IMR-90 (cell line): ENCODE data around the gene FTO. TPM values are rescaled to one million over a fixed set of nuclear protein-coding genes. Genes with fewer than 3 reads are reported as not detected.

Experiments
- ATAC-seq: fragments of 200-7000 bp; cut with Tn5 transposase; 2 replicates; pipeline ENCODE4 v1.9.1; 2020; ENCODE audit warnings: low read depth, mild to moderate bottlenecking, moderate library complexity
- BruUV-seq: library from RNA; stranded (reverse); fragments of 400-500 nt; replicated peaks from 2 replicates; lab custom pipeline; 2021; lab: Mats Ljungman, UMichigan
- CTCF ChIA-PET: fragments of 300-600 bp; formaldehyde crosslinking; extraction: SDS; loops from one replicate; lab custom pipeline; 2021; ENCODE audit warnings: antibody characterized with exemption; lab: Yijun Ruan, JAX
- POLR2A ChIA-PET: fragments of 300-600 bp; sonication (Branson Sonifier 250); formaldehyde crosslinking; loops from one replicate; lab custom pipeline; 2022; ENCODE audit warnings: antibody characterized with exemption; ENCODE audit not compliant: unreplicated experiment; lab: Charles Lee
- DNase-seq: peaks from one replicate; pipeline ENCODE4 v3.0.0; 2013
- H2AFZ ChIP-seq: replicated peaks from 2 replicates; pipeline ENCODE3; 2013; ENCODE audit warnings: low read length, mild to moderate bottlenecking; ENCODE audit not compliant: poor library complexity
- H2AK5ac ChIP-seq: 2 replicates; pipeline ENCODE4 v1.6.1; 2013; ENCODE audit warnings: low read depth, low read length, inconsistent platforms
- H2AK9ac ChIP-seq: replicated peaks from 2 replicates; pipeline ENCODE3; 2013; ENCODE audit warnings: mild to moderate bottlenecking, low read depth, low read length, moderate library complexity; ENCODE audit not compliant: poor library complexity
- H2BK120ac ChIP-seq: 2 replicates; pipeline ENCODE4 v1.6.1; 2013; ENCODE audit warnings: low read depth, low read length, inconsistent platforms
- H2BK15ac ChIP-seq: 3 replicates; pipeline ENCODE4 v1.6.1; 2013; ENCODE audit warnings: low read depth, low read length, inconsistent platforms
- H2BK20ac ChIP-seq: 2 replicates; pipeline ENCODE4 v1.6.1; 2013; ENCODE audit warnings: low read depth, mild to moderate bottlenecking, inconsistent platforms, low read length, moderate library complexity
- H2BK5ac ChIP-seq: 2 replicates; pipeline ENCODE4 v1.6.1; 2013; ENCODE audit warnings: mild to moderate bottlenecking, low read depth, low read length, inconsistent platforms; ENCODE audit not compliant: poor library complexity, severe bottlenecking
- H3K14ac ChIP-seq: replicated peaks from 2 replicates; pipeline ENCODE4 v1.6.1; 2013; ENCODE audit warnings: low read depth, low read length, inconsistent platforms
- H3K18ac ChIP-seq: 2 replicates; pipeline ENCODE4 v1.6.1; 2013; ENCODE audit warnings: low read depth, low read length, control low read depth
- H3K23ac ChIP-seq: 2 replicates; pipeline ENCODE4 v1.6.1; 2013; ENCODE audit warnings: low read depth, low read length, inconsistent platforms
- H3K27ac ChIP-seq: 2 replicates; pipeline ENCODE4 v1.5.1; 2013; ENCODE audit warnings: mild to moderate bottlenecking, control low read depth, low read length; ENCODE audit not compliant: insufficient read depth
- H3K27me3 ChIP-seq: 2 replicates; pipeline ENCODE4 v1.6.1; 2013; ENCODE audit warnings: low read length; ENCODE audit not compliant: control insufficient read depth, insufficient read depth
- H3K36me3 ChIP-seq: 2 replicates; pipeline ENCODE4 v1.6.1; 2013; ENCODE audit warnings: low read length, mixed read lengths; ENCODE audit not compliant: control insufficient read depth, insufficient read depth
- H3K4ac ChIP-seq: 2 replicates; pipeline ENCODE4 v1.6.1; 2013; ENCODE audit warnings: low read depth, low read length, inconsistent platforms
- H3K4me1 ChIP-seq: 2 replicates; pipeline ENCODE4 v1.6.1; 2013; ENCODE audit warnings: low read length, mixed read lengths; ENCODE audit not compliant: control insufficient read depth, insufficient read depth
- H3K4me2 ChIP-seq: 2 replicates; pipeline ENCODE4 v1.6.1; 2013; ENCODE audit warnings: low read depth, mild to moderate bottlenecking, control low read depth, low read length, moderate library complexity
- H3K4me3 ChIP-seq: 2 replicates; pipeline ENCODE4 v1.5.1; 2013; ENCODE audit warnings: low read depth, mild to moderate bottlenecking, control low read depth, low read length, moderate library complexity; ENCODE audit not compliant: insufficient read depth
- H3K56ac ChIP-seq: 2 replicates; pipeline ENCODE4 v1.6.1; 2013; ENCODE audit warnings: low read length, inconsistent platforms; ENCODE audit not compliant: insufficient read depth; ENCODE audit errors: extremely low read depth
- H3K79me1 ChIP-seq, 2 experiments: 2 replicates each; pipeline ENCODE4 v1.6.1; 2013; ENCODE audit warnings: low read length in 2 of 2, inconsistent platforms in 1 of 2, low read depth in 1 of 2
- H3K9ac ChIP-seq: 2 replicates; pipeline ENCODE4 v1.6.1; 2013; ENCODE audit warnings: low read depth, low read length, control low read depth
- H3K9me1 ChIP-seq: 2 replicates; pipeline ENCODE4 v1.6.1; 2013; ENCODE audit warnings: low read length, inconsistent platforms; ENCODE audit not compliant: insufficient read depth
- H3K9me3 ChIP-seq: 2 replicates; pipeline ENCODE4 v1.6.1; 2013; ENCODE audit warnings: low read length; ENCODE audit not compliant: control insufficient read depth, insufficient read depth
- H4K20me1 ChIP-seq: 2 replicates; pipeline ENCODE4 v1.6.1; 2013; ENCODE audit warnings: low read length, inconsistent platforms; ENCODE audit not compliant: insufficient read depth
- H4K5ac ChIP-seq: 2 replicates; pipeline ENCODE4 v1.6.1; 2013; ENCODE audit warnings: mild to moderate bottlenecking, low read depth, low read length, control low read depth
- H4K8ac ChIP-seq, 2 experiments: 2 replicates each; pipeline ENCODE4 v1.6.1; 2013; ENCODE audit warnings: low read depth in 2 of 2, low read length in 2 of 2, control low read depth in 1 of 2, inconsistent platforms in 1 of 2
- H4K91ac ChIP-seq: 2 replicates; pipeline ENCODE4 v1.6.1; 2013; ENCODE audit warnings: low read depth, low read length, inconsistent platforms; ENCODE audit not compliant: insufficient read depth
- BHLHE40 ChIP-seq: fragments of 150-350 bp; IDR thresholded peaks from 2 replicates; pipeline ENCODE4 v1.6.1; 2016; ENCODE audit warnings: mild to moderate bottlenecking, low read depth, low read length
- CEBPB ChIP-seq: IDR thresholded peaks from 2 replicates; pipeline ENCODE4 v1.6.1; 2012; ENCODE audit warnings: low read depth, low read length, improper control_type of control experiment
- CHD1 ChIP-seq: IDR thresholded peaks from 2 replicates; pipeline ENCODE4 v1.6.1; 2012; ENCODE audit warnings: low read depth, low read length, improper control_type of control experiment
- CTCF ChIP-seq: conservative IDR thresholded peaks from 2 replicates; pipeline ENCODE4 v1.5.1; 2012; ENCODE audit warnings: mild to moderate bottlenecking, low read depth, low read length, improper control_type of control experiment
- MAZ ChIP-seq: IDR thresholded peaks from 2 replicates; pipeline ENCODE4 v1.6.1; 2012; ENCODE audit warnings: low read depth, mild to moderate bottlenecking, low read length, improper control_type of control experiment, moderate library complexity, borderline replicate concordance
- MXI1 ChIP-seq: IDR thresholded peaks from 2 replicates; pipeline ENCODE4 v1.6.1; 2012; ENCODE audit warnings: low read depth, mild to moderate bottlenecking, low read length, moderate library complexity, borderline replicate concordance
- NFE2L2 ChIP-seq: fragments of 150-350 bp; IDR thresholded peaks from 2 replicates; pipeline ENCODE4 v1.6.1; 2016; ENCODE audit warnings: low read depth, mild to moderate bottlenecking, low read length
- POLR2A ChIP-seq: IDR thresholded peaks from 2 replicates; pipeline ENCODE4 v1.6.1; 2012; ENCODE audit warnings: mild to moderate bottlenecking, low read depth, low read length
- RAD21 ChIP-seq: IDR thresholded peaks from 2 replicates; pipeline ENCODE4 v1.6.1; 2012; ENCODE audit warnings: low read length, improper control_type of control experiment
- RCOR1 ChIP-seq: IDR thresholded peaks from 2 replicates; pipeline ENCODE4 v1.6.1; 2012; ENCODE audit warnings: mild to moderate bottlenecking, low read length, improper control_type of control experiment; ENCODE audit not compliant: insufficient replicate concordance
- RFX5 ChIP-seq: IDR thresholded peaks from 2 replicates; pipeline ENCODE4 v1.8.0; 2012; ENCODE audit warnings: low read depth, mild to moderate bottlenecking, low read length, moderate library complexity
- SMC3 ChIP-seq: fragments of 150-350 bp; IDR thresholded peaks from 2 replicates; pipeline ENCODE4 v1.6.1; 2016; ENCODE audit warnings: low read depth, mild to moderate bottlenecking, antibody characterized with exemption, low read length, moderate library complexity
- USF2 ChIP-seq: fragments of 150-350 bp; IDR thresholded peaks from 2 replicates; pipeline ENCODE4 v1.6.1; 2017; ENCODE audit warnings: mild to moderate bottlenecking, antibody characterized with exemption, low read length, low read depth
- WGBS, 2 experiments: methylation state at CpG; one replicate each; pipeline versions ENCODE4 v1.1.5 to v1.1.7; 2013; ENCODE audit warnings: missing lambda C conversion rate in 2 of 2; ENCODE audit not compliant: insufficient read length in 1 of 2; ENCODE audit errors: extremely low coverage in 2 of 2; 5-methylcytosine and 5-hydroxymethylcytosine counted together
- dilution Hi-C: fragments of 300-500 bp; cut with HindIII; formaldehyde crosslinking; loops from one replicate; pipeline ENCODE4 v1.14.3; 2018; ENCODE audit warnings: low sequenced_read_pairs; ENCODE audit not compliant: unreplicated experiment
- in situ Hi-C: fragments of 300-500 bp; cut with MboI; formaldehyde crosslinking; loops from 3 replicates; pipeline ENCODE4 v1.14.3; 2019; ENCODE audit warnings: low sequenced_read_pairs, inconsistent platforms, mixed read lengths
- intact Hi-C: fragments of 100-400 bp; cut with micrococcal nuclease; formaldehyde crosslinking; loops from 2 replicates; pipeline ENCODE4 v1.10.0; 2022
- polyA plus RNA-seq, 3 experiments: library from polyadenylated mRNA; depleted of rRNA; stranded (reverse); fragments of >200 nt; gene quantifications; 2 replicates each; pipeline ENCODE4 v1.2.3, GENCODE V29; 2012; ENCODE audit warnings: low replicate concordance in 1 of 3
- total RNA-seq: library from RNA; depleted of rRNA; stranded (reverse); fragments of >200 nt; gene quantifications from 2 replicates; pipeline ENCODE4 v1.2.3, GENCODE V29; 2012

The FTO gene
- total and polyA plus RNA-seq, 2 of the 4 experiments (the other 2 are of a cell fraction) = 70.3 to 132 TPM

- no peak for TF ChIP-seq RCOR1
Observed at GRCh38 chr16:53949715-53950410, 245.9 kb downstream of the FTO start (continued).

- H4K5ac ChIP-seq = no peak overlapping the region
- H3K4me2 ChIP-seq = no peak overlapping the region
- no peak overlapping the region for H3K27ac ChIP-seq
- DNase-seq (no peak), ATAC-seq (no peak)
- no peak overlapping the region for H2BK5ac ChIP-seq
- no peak overlapping the region for H2BK15ac ChIP-seq
- no peak overlapping the region for H3K4me3 ChIP-seq
- H4K91ac ChIP-seq = no peak overlapping the region
- H3K4me1 ChIP-seq = peaks cover 3% of the 10 kb centered on the region
- no peaks in the 10 kb centered on the region for H3K36me3 ChIP-seq
- CTCF ChIA-PET = interaction anchor here (0.6 to 0.9 kb wide), 2 partner anchors 253 to 1307 kb away, joined by 3 to 5 read pairs; no protein-coding TSS in a partner anchor
- no peaks in the 10 kb centered on the region for H3K9me1 ChIP-seq
- no CpG with 5 or more reads among the region's 5 CpGs for WGBS, 2 experiments
- intact Hi-C loops = no loop called here
- no peaks in the 10 kb centered on the region for H3K9me3 ChIP-seq
- H4K8ac ChIP-seq = no peak overlapping the region
- dilution Hi-C loops = no loop called here
- no peaks in the 10 kb centered on the region for H4K20me1 ChIP-seq
- H2BK120ac ChIP-seq = no peak overlapping the region
- no peak overlapping the region for H3K18ac ChIP-seq
- H3K4ac ChIP-seq = no peak overlapping the region
- no peak overlapping the region for H3K14ac ChIP-seq
- 0 out of 4 replicates have a peak, but pooled peaks cover 0 to 8% of the 10 kb centered on the region in 2 experiments for H3K79me1 ChIP-seq
- in situ Hi-C loops = no loop called here
- H2AK9ac ChIP-seq = no peak overlapping the region
- H3K27me3 ChIP-seq = no peaks in the 10 kb centered on the region
- no peak overlapping the region for H2BK20ac ChIP-seq
- no peak overlapping the region for H2AK5ac ChIP-seq
- no peak overlapping the region for H2AFZ ChIP-seq
- H3K9ac ChIP-seq = no peak overlapping the region
- BruUV-seq = no TSS peak
- H3K23ac ChIP-seq = no peak overlapping the region
- POLR2A ChIA-PET = no interaction called here
- no peak overlapping the region for H3K56ac ChIP-seq
- TF ChIP-seq RAD21 = no peak
- no peak for TF ChIP-seq CEBPB
- no peak for TF ChIP-seq NFE2L2
- TF ChIP-seq SMC3 = no peak
- TF ChIP-seq USF2 = no peak
- no peak for TF ChIP-seq RCOR1
- no peak for TF ChIP-seq POLR2A
- no peak for TF ChIP-seq CHD1
- TF ChIP-seq RFX5 = no peak
- no peak for TF ChIP-seq CTCF
- TF ChIP-seq BHLHE40 = no peak
- TF ChIP-seq MAZ = no peak
- TF ChIP-seq MXI1 = no peak
Observed at GRCh38 chr16:53950677-53951076, 246.7 kb downstream of the FTO start.
